ENCODE measurements around the gene COG6.

Gene COG6

DNA sequence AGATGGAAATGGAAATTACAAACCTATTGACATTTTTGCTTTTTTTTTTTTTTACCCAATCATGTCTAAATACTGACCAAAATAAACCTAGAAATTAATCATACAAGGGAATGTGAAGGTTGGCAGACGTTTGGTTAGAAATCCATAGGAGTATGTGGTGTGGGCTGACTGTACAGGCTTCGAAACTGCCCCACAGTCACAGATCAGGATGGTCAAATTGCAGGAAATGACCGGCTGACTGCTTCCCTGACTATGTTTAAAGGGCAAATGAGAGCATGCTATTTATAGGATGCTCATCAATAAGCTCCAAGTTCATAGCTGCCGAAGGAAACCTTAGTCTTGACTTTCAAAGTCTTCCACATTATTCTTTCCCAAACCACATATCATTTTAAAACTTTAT, 118.4 kb downstream of the COG6 start:
- DNase-seq, result no peak

DNA sequence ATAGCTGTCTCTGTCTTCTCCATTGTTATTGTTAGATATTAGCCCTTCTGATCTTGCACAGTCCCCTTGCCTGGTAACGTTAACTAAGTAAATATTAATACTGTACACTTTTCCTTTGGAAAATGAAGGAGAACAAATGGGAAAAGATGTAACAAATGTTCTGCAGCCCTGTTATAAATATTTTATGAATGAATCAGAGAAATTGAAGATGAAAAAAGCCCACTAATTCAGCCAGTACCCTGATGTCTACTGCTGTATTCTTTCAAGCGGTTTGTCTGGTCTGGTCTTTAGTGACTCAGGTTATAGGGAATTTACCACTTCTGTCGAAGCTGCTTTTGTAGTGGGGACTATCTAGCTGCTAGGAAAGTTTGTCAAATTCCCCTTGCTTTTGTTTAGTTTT, 121.0 kb downstream of the COG6 start:
- no peak for DNase-seq

DNA sequence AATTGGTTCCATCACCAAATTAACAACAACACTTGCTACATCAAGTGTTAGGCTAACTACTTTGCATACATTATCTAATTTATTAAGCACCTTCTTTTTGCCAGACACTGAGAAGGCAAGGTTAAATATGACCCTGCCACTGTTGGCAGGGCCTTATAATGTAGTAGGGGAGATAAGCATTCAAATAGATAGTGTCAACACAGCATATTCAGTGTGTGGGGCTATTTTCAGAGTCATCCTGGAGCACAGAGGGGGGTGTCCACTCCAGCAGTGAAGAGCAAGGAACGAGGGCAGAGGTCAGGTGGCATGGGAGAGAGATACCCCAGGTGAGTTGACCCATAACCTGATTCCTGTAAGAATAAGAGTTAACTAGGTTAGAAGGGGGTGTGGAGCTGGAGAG, 121.6 kb downstream of the COG6 start:
- no peak for DNase-seq

DNA sequence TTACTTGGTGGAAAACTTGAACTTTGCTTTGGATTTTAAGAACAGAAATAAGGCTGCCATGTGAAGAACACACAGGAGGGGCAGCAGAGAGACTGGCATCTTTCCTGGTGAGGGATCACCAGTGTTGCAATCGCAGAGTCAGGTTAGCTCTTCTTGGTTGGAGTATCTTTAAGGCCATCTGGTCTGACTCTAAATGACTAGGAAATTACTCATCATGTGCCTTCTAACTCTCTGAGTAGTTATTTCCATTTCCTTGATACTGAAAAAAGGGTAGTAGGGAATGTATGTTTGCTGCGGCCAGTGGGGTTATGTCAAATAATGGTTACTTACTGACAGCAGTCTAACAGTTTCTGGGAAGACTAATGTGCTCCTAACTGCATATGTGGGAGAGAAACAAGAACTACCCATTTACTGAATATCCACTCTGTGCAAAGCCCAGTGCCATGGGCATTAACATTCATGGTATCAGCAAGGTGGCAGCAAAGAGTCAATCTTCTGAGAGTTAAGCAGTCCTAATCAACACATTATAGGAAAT, 122.1 kb downstream of the COG6 start:
- DNase-seq, result peak; percentile 39

DNA sequence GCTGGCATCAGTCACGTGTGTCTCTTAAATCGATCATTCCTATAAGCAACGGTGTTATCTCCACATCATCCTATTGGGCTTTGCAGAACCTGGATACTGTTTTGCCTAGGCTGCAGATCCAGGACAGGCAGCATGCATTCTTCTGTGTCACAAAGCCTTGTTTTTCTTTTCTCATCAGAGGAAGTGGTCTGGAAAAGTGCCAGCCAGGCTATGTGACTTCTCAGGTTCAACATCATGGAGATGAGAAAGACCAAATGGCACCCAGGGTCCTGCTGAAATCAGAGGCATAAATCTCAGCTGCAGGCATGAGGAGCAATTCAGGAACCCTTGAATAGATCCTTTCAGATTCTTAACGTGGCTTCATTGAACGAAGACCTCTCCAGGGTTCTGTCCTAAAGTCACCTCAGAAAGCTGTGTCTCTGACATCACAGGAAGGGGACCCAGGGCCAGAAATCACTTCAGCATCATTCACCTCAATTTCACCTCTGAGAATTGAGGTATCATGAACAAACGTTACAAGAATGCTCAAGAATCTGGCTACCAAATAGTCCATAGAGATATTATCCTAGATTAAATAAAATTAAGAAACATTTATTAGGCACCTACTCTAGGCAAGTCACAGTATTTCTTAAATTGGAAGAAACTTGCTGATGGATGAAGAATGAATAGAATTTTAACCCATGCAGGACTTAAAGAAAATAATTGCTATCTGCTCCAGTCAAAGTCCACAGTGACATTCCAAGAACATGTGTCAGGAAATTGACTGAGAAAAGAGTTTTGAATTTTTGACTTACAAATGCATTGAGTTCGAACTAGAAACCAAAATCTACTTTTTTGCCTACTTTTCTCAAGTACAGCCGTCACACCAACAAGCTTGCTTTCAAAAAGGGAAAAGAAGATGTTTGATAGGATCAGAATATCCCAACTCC, 124.1 kb downstream of the COG6 start:
- DNase-seq, result no peak

DNA sequence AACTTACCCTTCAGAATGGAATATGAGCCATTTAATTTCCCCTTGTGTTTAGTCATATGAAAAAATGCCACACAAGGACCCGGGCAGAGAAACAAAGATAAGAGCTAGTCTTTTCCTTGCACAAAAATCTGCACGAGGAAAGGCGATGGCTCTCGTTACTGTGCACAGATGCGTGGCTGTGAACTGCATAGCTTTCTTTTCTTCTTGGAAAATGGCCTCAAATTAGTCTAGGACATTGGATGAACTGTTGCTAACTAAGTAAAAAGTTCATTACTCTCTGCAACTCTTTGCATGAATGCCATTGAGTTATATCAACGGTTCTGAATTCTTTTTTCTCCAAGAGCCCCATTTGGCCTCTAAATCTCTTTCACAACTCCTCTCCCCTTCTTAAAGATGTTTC, 125.2 kb downstream of the COG6 start:
- no peak for DNase-seq

DNA sequence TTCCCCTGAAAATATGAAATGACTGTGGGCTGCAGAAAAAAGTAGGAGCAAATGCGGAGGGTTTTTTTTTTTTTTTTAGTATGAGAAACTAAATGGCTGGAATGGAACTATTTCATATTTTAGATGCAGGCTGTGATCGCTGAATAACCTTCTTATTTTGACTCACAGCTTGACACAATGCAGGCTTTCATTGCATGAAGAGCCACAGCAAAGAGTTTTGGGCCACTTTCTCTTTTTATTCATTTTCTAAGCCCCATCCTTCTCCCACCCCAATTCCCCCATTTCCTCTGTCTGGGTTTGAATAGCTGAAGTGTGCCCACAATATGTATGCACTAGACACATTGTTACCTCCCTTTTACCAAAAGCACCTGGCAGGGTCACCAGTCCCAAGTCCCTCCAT, 125.9 kb downstream of the COG6 start:
- DNase-seq, result no peak

DNA sequence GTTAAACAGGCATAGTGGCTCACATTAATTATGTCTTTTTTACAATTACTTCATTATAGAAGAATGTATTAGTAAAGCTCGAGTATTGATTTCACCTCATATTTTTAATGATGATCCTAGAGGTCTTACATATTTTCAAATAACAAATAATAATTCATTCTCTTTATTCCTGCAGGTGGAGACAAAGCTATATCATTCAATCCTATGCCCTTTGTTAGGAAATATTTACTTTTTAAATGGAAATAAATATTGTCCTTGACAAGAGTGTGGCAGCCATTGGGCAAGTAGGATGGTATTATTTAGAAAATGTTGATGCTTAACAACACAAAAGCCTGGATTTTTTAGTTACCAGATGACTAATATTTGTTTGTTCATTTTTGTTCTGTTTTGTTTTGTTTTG, 127.6 kb downstream of the COG6 start:
- peak; percentile 10 for DNase-seq

DNA sequence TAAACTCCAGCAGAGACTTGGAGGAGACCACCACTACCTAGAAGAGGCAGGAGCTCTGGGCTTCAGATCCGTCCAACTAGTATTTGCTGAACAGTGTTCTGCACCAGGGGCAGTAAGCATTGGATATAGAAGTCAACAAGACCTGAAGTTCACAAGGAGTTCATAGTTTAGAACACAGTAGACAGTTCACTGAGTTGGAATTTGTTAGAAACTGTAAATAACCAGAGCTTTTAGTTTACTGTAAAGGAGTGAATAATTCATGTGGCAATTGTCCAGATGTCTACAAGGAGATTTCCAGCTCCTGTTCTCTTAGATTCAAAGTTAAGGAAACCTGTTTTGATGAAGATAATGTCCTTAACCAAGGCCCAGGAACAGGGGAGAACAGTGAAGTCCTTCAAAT, 128.9 kb downstream of the COG6 start:
- no peak for DNase-seq

DNA sequence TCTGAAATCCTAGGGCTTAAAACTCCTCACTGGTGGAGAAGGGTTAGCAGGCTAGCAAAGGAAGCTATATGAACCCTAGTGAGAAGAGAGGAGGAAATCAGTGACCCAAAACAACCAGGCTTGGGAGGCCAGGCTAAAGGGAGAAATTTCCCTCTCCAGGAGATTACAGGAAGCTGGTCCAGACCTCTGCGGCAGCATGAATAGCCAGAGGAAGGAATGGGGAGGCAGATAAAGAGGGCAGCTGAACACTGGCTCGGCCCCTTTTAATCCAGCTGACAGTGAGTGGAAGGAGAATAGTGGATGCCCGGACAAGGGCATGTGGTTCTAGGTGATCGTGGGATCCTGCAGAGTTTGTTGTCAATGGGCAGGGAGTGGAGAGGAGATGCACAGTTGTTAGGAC, 130.6 kb downstream of the COG6 start:
- DNase-seq, result no peak

DNA sequence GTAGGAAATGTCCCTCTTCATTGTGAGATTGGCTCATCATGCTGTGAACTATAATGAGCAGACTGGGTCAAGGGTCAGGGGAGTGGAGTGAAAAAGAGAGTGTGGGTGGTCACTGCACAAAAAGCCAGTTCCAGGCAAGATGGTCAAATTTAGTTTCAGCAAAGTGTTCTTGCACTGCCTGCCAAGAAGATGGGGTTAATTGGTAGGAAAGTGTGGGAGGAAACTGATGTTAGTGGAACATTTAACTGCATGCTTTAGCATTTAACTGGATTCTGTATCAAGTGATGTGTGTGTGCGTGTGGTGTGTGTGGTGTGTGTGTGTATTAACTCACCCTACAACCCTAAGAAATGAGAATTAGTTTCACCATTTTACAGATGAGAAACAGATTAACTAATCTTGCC, 131.6 kb downstream of the COG6 start:
- no peak for DNase-seq

DNA sequence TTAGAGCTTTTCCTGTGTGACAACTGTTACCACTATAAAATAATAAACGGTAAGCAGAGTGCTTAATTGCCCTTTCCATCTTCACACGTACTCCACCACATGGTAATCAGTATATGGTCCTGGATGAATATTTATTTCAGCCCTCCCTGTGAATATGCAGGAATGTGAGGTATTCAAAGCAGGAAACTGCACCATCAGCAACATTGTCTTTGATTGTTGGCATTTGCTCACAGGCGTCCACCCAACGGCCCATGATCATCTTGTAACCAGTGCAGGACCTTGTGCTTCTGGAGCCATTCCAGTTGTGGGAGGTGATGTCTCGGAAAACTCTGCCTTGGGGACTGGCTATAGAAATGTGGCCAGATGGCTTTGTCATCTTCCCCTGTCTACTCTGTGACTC, 132.6 kb downstream of the COG6 start:
- no peak for DNase-seq

DNA sequence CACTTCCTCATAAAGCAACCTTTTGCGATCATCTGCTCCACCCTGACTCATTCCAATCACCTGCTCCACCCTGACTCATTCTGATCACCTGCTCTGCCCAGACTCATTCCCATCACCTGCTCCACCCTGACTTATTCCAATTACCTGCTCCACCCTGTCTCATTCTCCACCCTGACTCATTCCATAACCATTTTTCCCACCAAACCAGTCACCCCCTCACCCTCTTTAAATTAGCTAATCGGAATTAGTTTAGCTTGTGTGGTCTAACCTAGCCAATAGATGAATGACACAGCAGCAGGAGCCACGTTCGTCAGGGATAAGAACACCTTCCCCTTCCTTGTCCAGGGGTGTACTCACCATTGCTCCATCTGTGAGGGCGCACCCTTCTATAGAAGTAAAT, 134.0 kb downstream of the COG6 start:
- no peak for DNase-seq

All from NCI-H524 treated with DMSO at 0.1 percent for 48 hours (cell line).